Urothelium cell line (cell line): ENCODE results near the gene ARHGAP32.
"Not testable (repeated sequence)": the region's sequence is repeated elsewhere in the genome, so short reads cannot be mapped to it uniquely, and the experiment has no call there.

Experiments used
- DNase-seq: peaks from one replicate; pipeline ENCODE4 v3.0.0; 2011; ENCODE audit warnings: low spot score, mixed read lengths
- FAIRE-seq: peaks from 2 replicates; lab custom pipeline; 2011; peaks lifted over from hg19 to GRCh38; lab: Jason Lieb, UNC

ARHGAP32 gene

GRCh38 chr11:129204150-129204838 lies 12.2 kb upstream of the ARHGAP32 start:
- FAIRE-seq (no peak), DNase-seq (no peak)

- FAIRE-seq = no peak
- DNase-seq = no peak
These were observed 10.5 kb upstream of the ARHGAP32 start for GRCh38 chr11:129202646-129203045.

- no peak for FAIRE-seq
These were observed 3.6 kb upstream of the ARHGAP32 start for GRCh38 chr11:129195682-129196081.

GRCh38 chr11:129191649-129192048 lies 476 bp downstream of the ARHGAP32 start:
- DNase-seq (no peak), FAIRE-seq (no peak)

More at GRCh38 chr11:129195682-129196081, 3.6 kb upstream of the ARHGAP32 start:
- no peak for DNase-seq

GRCh38 chr11:129190087-129190486 lies 2.0 kb downstream of the ARHGAP32 start:
- FAIRE-seq (no peak), DNase-seq (no peak)

GRCh38 chr11:129189646-129190045 lies 2.5 kb downstream of the ARHGAP32 start:
- FAIRE-seq (no peak), DNase-seq (no peak)

GRCh38 chr11:129185082-129185481 lies 7.0 kb downstream of the ARHGAP32 start:
- FAIRE-seq, DNase-seq: not testable (repeated sequence)

- DNase-seq = no peak
- no peak for FAIRE-seq
These were observed 7.5 kb downstream of the ARHGAP32 start for GRCh38 chr11:129184581-129184980.

GRCh38 chr11:129167315-129167714 lies 24.8 kb downstream of the ARHGAP32 start:
- DNase-seq = no peak
- no peak for FAIRE-seq

GRCh38 chr11:129163714-129164164 lies 28.4 kb downstream of the ARHGAP32 start:
- FAIRE-seq (no peak), DNase-seq (no peak)

GRCh38 chr11:129157080-129157479 lies 35.0 kb downstream of the ARHGAP32 start:
- not testable (repeated sequence) for FAIRE-seq, DNase-seq

- FAIRE-seq (no peak), DNase-seq (no peak)
These were observed 36.4 kb downstream of the ARHGAP32 start for GRCh38 chr11:129155745-129156144.

- DNase-seq (no peak), FAIRE-seq (no peak)
These were observed 43.6 kb downstream of the ARHGAP32 start for GRCh38 chr11:129148487-129148886.

GRCh38 chr11:129146191-129146590 lies 45.9 kb downstream of the ARHGAP32 start:
- no peak for FAIRE-seq
- DNase-seq = no peak

- FAIRE-seq = no peak
These were observed 46.8 kb downstream of the ARHGAP32 start for GRCh38 chr11:129145276-129145675.

GRCh38 chr11:129144256-129144655 lies 47.9 kb downstream of the ARHGAP32 start:
- no peak for DNase-seq
- FAIRE-seq = no peak

More at GRCh38 chr11:129145276-129145675, 46.8 kb downstream of the ARHGAP32 start:
- DNase-seq = no peak

GRCh38 chr11:129143335-129143734 lies 48.8 kb downstream of the ARHGAP32 start:
- FAIRE-seq (peak; percentile 90), DNase-seq (peak; percentile 86)

- DNase-seq (no peak), FAIRE-seq (no peak)
These were observed 50.2 kb downstream of the ARHGAP32 start for GRCh38 chr11:129141748-129142523.

- FAIRE-seq (no peak), DNase-seq (no peak)
These were observed 60.8 kb downstream of the ARHGAP32 start for GRCh38 chr11:129131316-129131715.

- not testable (repeated sequence) for DNase-seq, FAIRE-seq
These were observed 63.1 kb downstream of the ARHGAP32 start for GRCh38 chr11:129128881-129129620.

GRCh38 chr11:129119036-129119435 lies 73.1 kb downstream of the ARHGAP32 start:
- DNase-seq (no peak), FAIRE-seq (no peak)
